Dermis microvascular lymphatic vessel endothelial cell (primary cell): ENCODE measurements around the gene PPFIBP2. TPM values are rescaled to one million over a fixed set of nuclear protein-coding genes. Genes with fewer than 3 reads are reported as not detected.

ENCODE experiments used
- DNase-seq, 2 donors: peaks; one replicate each; pipeline versions ENCODE4 v3.0.0 to v3.0.0-alpha.2; 2010; ENCODE audit warnings: low read depth in 2 of 2
- total RNA-seq: library from RNA; depleted of rRNA; stranded (reverse); fragments of >200 nt; gene quantifications from 2 replicates; pipeline ENCODE4 v1.2.1, GENCODE V29; 2014

PPFIBP2 gene
- total RNA-seq, 1 donor from 2014 or later, result 1.7 TPM

DNA sequence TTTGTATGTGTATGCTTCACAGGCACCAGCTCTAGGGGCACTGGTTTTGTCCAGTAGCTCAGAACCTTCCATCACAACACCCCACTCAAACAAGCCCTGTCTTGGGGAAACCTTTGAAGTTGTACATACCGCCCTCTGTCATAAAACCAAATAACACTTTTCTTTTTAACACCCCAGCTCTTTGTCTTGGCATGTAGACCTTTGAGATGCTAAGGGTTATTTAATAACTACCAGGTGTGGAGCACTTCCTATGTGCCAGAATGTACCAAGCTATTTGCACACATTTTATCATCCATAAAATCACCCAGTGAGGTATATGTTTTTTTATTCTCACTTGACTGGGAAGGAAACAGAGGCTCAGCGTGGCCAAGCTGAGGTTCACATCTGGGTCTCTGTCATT is 108.9 kb downstream of the PPFIBP2 start:
- no peak for DNase-seq

DNA sequence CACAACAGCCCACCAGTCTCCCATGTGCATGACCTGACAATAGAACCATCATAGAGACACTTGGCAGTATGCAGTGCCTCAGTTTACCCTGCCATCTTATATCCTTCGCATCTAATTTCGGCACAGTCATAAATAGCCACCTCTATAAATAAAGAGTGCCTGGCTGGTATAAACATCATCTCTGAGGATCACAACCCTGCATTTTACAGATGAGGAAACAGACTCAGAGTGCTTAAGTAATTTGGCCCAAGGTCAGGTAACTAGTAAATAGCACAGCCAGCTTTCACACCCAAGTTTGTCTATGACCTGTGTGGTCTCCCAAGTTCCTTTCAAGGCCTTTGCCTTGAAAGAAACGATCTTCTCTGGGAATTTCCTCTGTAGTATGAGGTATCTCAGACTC is 114.9 kb downstream of the PPFIBP2 start:
- DNase-seq, result no peak

DNA sequence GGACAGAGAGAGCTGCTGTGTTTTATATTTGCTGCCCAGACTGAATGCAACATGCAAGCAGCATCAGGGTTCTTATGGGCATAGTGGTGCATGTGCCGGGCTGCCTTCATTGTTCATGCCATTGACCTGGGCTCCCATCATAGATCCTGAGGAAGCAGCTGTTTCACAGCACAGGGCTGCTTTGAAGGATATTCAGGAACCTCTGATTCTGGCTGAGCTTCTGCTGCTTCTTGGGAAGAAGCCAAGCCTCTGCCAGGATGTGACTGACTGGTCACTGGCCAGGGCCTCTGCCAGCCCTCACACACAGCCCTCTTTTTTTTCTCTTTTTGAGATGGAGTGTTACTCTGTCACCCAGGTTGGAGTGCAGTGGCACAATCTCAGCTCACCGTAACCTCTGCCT is 116.2 kb downstream of the PPFIBP2 start:
- peak in 1 of 2 donors; percentile 86 for DNase-seq

DNA sequence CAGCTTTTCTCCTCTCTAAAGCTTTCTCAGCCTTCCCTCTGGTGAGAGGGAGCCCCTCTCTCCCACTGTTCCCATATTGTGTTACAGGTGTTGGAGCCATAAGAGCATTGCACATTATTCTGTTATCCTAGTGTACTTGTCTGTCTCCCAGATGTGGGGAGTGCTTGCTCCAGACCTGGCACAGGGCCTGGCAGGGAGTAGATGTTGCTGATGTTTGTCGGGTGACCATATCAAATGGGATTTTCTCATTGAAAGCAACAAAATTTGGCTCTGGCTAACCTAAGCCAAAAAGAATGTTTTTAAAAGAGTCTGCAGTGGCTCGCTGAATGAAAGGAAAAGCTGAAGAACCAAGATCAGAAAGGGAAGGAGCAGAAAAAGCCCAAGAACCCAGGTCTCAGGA is 118.4 kb downstream of the PPFIBP2 start:
- DNase-seq, result no peak

DNA sequence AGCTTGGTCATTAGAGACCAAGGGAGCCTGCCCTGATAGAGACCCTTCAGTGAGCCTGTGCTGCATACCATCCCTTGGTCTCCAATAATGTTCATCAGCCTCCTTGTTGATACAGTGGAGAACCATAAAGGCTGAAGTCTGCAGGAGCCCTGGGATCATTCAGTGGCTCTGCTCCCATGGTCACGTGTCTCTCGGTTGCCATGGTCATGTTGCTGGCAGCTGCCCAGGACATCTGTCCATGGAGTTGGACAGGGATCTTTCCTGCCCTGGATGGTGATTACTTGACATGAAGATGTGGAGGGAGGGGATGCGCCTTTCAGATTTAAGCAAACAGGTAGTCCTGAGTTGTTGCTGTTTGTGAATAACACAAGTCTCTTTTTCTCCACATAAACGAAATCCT is 121.3 kb downstream of the PPFIBP2 start:
- no peak for DNase-seq

DNA sequence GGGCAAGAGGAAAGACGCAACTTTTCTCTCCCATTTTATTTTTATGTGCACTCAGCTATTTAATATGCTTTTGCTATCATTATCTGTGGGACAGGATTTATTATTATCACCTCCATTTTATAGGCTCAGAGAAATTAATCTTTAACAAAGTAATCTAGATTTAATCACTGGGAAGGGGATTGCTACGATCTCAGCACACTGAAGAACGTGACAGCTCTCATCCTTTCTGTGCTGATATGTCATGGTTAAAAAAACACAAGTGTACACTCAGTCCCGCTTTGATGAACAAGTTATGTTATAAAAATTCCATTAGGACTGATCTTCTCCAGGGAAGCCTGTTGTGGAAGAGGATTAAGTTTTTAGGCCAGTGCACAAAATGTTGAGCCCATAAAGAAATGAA is 121.9 kb downstream of the PPFIBP2 start:
- no peak for DNase-seq

DNA sequence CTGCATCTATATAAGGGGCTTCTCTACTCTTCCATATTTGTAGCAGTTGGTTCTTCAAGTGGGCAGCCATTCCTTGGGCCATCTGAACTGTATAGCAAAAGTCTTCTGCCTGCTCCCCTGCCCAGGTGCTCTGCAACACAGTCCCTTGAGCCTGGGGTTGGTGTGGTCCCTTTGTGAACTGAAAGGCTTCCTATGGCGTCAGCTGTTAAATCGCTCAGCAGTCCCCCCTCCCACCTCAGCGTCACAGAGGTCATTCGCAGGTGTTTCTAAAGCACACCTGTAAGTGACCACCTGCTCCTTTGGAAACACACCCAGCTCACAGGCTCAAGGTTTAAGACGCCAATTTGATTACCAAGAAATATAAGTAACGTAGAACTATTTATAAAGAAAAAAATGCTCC is 122.6 kb downstream of the PPFIBP2 start:
- DNase-seq, result no peak

DNA sequence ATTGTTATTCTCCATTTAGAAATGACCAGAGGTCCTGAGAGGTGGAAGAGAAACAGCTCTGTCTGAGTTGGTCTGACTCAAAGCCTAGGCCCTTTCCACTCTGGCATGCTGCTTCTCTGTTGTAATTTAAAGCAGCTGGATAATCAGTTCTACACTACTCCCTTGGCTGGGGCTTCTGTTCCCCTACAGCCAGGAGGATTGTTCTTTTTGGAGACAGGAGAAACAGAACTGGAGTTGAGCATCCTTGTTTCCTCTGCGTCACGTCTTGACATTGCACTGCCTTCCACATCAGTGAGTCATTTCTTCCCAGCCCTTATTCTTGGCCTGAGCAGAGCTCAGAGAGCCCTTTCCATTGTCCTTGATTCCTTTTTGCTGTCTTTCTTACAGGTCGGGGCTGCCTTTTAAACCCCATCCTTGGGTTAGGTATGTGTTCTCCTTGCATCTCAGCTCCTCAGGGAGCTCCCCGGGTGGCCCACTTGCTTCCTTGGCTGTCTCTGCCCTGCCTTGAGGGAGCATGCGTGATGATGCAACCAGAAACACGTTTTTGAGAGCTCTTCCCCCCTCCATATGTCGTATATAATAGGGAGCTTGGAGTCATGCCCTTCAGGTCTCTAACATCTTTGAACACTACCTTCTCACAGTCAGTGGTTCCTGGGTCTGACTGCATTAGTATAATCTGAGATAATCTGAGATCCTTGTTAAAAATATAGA is 123.8 kb downstream of the PPFIBP2 start:
- DNase-seq, result peak in 1 of 2 donors; percentile 68

DNA sequence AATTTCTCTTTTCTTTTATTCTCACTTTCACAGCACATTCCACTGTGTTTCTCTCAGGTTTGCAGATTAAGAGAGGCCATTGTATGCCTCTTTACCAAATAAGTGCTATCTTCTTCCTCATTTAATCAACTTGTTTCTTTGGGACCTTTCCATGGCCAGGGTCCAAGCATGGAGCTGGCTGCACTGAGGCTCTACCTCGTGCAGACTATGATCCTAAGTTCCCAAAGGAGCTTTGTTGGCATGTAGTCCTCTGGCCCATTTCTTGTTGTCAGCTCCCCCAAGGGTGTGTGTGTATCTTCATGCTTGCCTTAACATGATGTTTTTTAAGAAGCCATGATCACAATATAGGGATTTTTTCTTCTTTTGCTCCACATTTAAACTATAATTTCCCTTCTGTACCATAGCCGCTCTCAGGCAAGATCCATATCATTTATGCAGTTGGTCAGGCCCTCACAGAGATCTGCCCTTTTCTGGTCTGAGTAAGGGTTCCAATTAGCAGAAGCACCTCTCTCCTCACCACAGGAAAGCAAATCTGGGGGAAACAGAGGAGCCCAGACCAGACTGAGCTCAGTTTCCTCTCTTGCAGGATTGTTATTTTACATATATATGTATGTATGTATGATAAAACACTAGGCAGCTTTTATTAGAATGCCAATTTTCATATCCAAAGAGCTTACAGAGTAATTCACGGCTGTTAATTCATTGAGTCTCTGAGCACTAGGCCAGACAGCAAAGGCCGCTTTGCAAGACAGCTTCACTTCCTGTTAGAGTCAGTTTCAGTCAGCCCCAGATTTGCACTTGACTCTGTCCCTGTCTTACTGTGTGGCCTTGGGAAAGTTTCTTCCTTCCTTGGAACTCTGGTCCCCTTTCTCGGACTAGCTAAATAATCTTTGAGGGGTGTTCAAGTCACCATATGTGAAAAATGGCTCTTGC is 125.2 kb downstream of the PPFIBP2 start:
- DNase-seq, result no peak

DNA sequence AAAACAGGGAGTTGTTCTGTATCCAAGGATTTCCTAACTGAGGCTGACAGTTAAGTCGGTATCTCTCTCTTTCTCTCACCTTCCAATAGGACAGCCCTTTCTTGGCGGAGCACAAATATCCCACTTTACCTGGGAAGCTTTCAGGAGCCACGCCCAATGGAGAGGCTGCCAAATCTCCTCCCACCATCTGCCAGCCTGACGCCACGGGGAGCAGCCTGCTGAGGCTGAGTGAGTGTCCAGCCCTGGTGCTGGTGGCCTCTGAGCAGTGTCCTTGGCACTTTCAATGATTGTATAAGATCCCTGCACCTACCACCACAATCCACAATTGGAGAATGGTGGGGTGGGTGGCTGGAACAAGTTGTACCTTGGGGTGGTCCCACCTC is 125.8 kb downstream of the PPFIBP2 start:
- no peak for DNase-seq

DNA sequence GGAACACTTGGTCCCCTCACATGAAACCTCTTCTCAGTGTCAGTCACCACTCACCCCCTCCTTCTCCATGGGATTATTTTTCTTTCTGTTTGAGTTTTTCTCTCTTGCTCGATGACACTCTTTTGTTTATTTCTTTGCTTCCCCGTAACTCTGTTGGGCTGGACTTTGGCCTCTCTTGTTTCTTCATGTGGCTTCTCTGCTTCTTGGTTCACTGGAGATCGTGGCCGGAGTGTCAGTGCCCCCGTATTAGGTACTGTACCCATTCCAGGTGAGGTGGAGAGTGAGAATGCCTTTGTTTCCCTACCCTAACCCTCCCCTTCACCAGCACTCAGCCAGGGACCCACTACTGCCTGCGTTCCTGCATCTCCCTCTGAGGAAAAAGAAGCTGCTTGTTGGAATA is 127.0 kb downstream of the PPFIBP2 start:
- DNase-seq, result no peak

DNA sequence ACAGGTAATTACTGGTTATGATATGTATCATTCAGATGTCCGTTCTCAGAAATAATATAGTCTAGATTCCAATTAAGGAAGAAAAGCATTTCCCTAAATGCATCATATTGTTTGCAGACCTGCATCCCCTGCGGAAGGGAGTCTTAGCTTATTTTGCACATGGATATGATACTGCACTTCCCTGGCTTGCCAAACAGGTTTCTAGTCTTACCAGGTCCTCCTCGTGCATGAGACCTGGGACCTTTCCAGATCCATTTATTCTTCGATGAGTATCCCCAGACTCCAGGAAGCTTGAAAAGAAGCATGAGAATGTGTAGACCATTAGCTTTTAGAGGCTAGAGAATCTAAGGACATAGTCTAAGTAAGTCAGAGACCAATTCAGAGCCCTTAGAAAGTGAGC is 128.9 kb downstream of the PPFIBP2 start:
- DNase-seq, result no peak

DNA sequence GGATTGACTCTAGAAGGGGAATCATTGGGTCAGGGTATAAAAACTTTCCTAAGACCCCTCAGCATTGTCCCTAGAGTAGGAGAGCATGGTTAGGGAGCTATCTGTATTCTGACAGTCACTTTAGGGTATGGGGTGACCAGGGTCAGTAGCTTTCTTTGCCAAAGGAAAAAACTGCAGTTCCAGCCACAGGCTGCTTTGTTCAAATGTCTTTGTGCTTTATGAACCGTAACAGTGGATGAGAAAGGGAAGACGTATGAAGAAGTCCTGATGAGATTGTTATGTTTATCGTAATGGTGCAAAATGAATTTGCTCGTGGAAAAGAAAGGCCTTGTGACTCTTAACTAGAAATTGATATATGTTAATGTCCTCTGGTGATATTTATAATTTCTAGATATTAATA is 129.5 kb downstream of the PPFIBP2 start:
- no peak for DNase-seq

DNA sequence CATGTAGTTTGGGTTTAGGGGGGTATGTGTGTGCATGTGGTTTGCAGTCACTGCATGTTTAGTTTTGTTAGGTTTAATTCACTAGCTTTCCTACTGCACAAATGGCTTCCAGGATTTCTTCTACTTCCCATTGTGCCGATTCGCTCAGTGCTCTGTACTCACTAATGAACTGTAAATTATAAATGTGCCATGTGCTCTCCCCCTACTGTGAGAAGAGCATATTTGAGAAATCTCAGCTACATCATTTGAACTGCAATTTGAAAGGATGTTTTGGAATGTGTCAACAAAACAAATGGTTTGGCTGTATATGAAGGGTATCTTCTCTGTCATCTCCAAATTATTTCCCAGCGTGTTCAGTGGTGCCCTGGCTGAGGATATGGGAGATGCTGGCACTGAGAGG is 131.4 kb downstream of the PPFIBP2 start:
- no peak for DNase-seq

DNA sequence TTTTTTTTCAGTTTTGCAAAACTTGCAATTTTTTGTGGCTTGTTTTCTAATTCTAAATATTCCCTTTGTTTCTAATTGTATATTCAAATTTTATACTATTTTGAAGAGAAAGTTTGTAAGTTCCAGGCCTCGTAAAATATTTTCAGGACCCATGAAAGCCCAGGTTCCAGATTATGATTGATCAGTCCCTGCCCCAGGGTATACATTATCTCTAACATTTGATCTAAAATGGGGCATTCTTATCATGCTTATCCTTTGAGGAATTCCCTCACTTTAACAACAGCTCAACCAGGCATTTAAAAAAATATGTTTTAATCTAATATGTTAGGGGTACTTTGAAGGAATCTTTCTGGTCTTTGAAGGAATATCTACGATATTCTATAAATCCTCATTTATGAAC is 133.1 kb downstream of the PPFIBP2 start:
- no peak for DNase-seq

DNA sequence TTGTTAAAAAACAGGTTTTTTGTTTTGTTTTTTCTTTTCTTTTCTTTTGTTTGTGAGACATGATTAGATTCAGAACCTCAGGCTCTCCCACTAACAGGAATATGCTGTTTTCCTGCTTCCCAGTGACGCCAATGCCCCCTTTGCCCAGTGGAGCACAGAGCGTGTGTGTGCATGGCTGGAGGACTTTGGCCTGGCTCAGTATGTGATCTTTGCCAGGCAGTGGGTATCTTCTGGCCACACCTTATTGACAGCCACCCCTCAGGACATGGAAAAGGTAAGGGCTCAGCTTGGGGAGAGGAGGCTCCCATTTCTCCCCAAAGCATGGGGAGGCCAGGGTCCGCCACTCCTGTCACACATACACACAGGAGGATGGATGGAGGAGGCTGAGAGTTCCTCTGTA is 134.5 kb downstream of the PPFIBP2 start:
- no peak for DNase-seq

DNA sequence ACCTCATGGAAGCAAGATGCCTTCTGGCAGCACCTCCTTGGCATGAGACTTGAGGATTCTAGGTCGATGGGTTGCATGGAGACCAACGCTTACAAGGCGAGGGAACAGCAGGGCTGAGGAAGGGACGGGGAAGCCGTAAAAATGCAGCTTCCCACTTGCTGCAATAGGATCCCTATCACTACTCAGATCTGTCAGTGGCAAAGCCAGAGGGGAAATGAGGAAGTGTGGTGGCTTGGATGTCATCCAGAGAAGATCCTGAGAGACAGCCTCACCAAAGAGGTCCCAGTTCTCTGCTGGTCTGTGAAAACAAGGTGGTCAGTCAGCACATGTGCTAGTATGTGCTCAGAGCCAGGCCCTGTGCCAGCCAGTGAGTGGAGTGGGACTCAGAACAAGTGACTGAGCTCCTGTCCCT is 137.3 kb downstream of the PPFIBP2 start:
- DNase-seq, result no peak

DNA sequence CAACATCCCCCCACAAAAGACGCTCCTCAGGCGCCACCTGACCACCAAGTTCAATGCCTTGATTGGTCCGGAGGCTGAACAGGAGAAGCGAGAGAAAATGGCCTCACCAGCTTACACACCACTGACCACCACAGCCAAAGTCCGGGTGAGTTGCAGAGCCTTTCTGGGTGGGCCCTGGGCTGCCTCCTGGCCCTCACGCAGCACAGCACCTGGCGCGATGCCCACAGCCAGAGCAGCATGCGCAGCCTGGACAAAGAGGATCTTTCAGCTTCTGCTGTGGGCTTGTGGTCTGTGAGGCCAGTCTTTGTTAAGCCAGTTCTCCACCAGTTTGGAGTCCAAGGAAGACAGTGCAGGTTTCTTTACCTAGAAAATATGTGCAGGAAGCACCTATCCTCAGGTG is 137.9 kb downstream of the PPFIBP2 start:
- DNase-seq, result no peak

DNA sequence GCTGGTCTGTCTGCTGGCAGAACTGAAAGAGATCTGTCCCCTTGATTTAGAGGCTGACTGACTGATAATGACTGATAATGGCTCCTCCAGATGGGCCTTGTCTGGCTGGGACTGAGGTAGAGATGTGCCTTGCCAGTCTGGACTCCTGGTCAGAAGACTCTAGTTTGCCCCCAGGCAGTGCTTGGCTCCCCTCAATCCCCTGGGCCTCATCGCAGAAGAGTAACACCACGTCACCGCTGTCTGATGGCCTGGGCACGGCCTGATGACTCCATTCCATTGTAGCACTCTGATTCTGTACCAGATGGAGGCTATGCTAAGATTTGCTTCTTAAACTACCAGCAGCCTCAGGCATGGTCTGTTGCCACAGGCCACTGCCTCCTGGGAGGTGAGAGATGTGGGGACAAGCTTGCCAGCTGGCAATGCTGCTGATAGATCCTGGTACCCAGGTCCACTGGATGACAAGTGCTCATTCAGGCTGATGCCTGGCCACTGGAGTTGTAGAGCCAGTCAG is 140.5 kb downstream of the PPFIBP2 start:
- no peak for DNase-seq

DNA sequence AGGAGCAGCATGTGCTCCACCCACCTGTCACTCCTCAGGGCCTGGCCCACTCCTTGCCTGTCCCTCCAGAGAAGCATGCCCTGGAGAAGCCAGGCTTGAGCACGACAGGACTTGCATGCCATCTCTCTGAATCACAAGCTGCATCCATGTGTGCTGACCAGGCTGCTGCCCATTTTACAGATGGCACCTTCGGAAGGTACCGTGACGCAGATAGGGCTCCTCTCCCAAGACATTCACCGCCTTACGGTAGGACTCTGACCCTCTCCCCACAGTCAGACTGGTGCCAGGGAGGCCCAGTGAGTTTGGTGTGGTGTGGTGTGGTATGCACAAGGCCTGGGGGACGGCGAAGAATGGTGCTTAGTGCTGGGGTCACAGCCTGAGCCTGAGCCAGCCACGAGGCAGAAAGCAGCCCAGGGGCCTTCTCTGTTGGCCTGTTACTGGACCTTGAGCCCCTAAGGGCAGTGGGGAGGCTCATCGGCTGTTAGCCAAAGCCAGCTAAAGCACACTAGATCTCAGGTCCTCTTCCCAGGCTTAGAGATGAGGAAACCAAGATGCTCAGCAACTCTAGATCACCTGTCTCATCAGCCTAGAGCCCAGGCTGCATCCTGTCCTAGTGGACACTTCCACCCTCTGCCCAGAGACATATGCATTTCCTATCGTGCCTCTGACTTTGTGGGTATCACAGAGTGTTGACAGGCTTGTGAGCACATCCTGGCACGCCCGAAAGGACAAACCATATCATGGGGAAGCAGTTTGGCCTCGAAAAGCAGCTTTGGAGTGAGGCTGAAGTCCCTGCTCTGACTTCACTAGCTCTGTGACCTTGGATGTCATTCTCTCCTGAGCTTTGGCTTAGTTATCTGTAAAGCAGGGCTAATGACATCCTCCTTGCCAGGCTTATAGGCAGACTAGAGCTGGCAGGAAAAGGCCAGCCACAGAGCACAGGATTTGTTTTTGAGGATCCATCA is 141.7 kb downstream of the PPFIBP2 start:
- DNase-seq, result no peak

DNA sequence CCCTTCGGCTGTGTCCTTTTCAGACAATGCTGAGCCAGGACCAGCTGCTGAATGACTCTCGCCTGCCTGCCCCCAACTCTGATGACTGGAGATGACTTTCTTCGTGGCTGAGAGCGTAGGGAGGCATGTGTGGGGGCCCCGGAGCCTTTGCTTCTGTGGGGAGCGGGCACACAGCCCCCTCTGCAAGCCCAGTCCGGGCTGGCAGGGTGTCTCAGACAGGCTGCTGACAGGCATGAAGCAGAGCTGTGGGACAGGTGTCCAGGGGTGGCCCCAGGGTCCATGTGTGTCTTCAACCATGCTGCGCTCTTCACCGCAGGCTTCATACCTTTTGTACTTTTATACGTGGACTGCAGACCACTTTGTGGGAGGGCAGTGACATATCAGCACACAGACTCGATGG is 142.9 kb downstream of the PPFIBP2 start:
- DNase-seq, result no peak
